NCI-H460 (cell line): ENCODE data around the gene PHLPP2. TPM values are rescaled to one million over a fixed set of nuclear protein-coding genes. Genes with fewer than 3 reads are reported as not detected.
"Not testable (repeated sequence)": the region's sequence is repeated elsewhere in the genome, so short reads cannot be mapped to it uniquely, and the experiment has no call there.

Experiments used
- DNase-seq: peaks from one replicate; pipeline ENCODE4 v3.0.0-alpha.2; 2016; ENCODE audit warnings: low read depth; ENCODE audit errors: extremely low read depth
- small RNA-seq, 2 experiments: library from RNA; depleted of rRNA; stranded (forward); fragments of <200 nt; gene quantifications; one replicate each; pipeline ENCODE3, GENCODE V24; 2014
- total RNA-seq: library from RNA; depleted of rRNA; stranded (reverse); fragments of >200 nt; shearing (Covaris generic); gene quantifications from 2 replicates; pipeline ENCODE4 v1.2.3, GENCODE V29; 2014; rRNA removed

The PHLPP2 gene
- total RNA-seq, 1 experiment from 2014 or later = 8.2 TPM

DNA sequence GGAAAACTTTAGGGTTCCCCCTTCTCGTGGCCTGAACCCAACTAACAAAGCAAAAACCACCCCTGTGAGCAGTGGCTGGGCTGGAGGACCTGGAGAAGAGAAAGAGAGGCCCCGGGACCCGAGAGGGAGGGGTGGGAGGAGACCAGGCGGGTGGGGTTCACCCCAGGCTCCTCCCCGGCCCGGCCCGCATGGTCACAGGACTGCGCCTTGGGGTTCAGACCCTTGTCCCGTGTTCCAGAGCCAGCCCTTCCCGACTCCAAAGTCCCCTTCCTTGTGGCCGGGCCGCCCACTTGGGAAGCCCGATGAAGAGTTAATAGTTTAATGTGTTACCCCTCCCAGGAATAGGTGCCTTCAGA lies 97.7 kb downstream of the PHLPP2 start:
- no peak for DNase-seq

DNA sequence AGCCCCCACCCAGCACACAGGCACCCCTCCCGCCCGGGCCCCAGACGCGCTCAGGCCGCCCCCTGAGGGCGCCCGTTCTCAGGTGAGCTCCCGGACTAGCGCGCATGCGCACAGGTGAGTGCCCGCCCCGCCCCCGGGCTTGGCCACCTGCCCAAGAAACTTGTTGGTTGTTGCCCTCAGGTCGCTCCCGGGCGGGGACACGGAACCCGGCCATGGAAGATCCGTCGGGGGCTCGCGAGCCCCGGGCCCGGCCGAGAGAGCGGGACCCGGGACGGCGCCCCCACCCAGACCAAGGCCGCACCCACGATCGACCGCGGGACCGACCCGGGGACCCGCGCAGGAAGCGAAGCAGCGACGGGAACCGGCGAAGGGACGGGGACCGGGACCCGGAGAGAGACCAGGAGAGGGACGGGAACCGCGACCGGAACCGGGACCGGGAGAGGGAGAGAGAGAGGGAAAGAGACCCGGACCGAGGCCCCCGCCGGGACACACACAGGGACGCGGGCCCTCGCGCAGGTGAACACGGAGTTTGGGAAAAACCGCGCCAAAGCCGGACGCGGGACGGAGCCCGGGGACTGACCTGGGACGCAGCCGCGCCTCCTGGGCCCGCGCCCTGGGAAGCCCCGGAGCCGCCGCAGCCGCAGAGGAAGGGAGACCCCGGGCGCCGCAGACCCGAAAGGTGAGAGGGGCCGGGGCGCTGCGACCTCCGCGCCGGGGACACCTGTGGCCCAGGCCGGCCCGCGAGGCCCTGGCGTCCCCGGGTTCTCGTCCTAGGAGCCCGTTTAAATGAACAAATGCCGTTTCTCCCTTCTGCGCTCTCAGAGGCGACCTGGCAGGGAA lies 98.3 kb downstream of the PHLPP2 start, which contains the start of gene MARVELD3:
Gene MARVELD3 (plus strand): TSS at position 167 of the 840 bp plus-strand sequence. CDS start 46 bp downstream, at position 213.
- DNase-seq = no peak

DNA sequence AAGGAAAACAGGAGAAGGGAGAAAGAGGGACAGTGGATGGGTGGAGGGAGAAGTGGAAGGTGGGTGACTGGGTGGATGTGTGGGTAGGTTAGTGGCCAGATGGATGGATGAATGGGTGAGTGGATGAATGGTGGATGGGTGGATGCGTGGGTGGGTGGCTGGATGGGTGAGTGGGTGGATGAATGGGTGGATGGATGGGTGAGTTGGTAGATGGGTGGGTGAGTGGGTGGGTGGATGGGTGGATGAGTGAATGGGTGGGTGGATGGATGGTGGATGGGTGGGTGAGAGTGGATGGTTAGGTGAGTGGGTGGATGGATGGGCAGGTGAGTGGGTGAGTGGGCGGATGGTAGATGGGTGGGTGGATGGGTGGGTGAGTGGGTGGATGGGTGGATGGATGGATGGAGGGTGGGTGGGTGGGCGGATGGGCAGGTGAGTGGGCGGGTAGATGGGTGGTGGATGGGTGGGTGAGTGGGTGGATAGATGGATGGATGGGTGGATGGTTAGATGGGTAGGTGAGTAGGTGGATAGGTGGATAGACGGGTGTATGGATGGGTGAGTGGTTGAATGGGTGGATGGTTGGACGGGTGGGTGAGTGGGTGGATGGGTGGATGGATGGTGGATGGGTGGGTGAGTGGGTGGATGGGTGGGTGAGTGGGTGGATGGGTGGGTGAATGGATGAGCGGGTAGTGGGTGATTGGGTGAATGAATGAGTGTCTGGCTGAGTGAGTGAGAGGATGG lies 99.2 kb downstream of the PHLPP2 start:
- no peak for DNase-seq

DNA sequence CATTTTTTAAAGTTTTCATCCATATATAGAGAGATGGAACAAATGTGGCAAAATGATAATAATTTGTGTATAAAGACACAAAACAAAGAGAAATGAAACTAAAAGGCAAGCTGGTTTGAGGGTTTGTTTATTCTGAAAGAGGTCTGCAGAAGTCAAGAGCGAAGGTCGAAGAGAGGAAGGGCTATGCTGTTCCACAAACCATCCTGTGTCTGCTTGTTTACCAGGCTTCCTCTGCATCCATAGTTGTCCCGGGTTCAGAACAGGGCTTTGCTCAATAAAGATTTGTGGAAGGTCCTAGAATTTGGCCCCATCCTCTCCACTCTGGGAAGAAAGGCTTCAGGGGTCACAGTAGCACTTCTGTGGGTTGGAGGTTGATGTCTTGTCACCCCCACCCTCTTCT lies 100.9 kb downstream of the PHLPP2 start:
- no peak for DNase-seq

DNA sequence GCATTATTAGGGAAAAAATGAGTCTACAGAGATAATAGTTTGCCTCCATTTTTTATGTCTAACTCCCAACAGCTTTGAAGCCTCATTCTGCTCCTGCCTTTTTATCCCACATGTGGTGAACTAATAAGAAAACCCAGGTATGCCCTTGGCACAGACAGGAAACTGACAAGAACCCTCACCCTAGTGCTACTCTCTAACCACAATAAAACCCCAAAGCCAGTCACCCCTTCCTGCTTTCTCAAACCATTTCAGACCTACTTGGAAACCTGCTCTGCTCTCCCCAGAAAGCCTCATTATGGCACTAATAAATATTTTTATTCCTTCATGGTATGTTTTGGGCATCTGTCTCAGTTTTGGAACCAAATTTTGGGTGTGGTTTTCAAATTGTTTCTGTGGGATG lies 102.4 kb downstream of the PHLPP2 start:
- no peak for DNase-seq

DNA sequence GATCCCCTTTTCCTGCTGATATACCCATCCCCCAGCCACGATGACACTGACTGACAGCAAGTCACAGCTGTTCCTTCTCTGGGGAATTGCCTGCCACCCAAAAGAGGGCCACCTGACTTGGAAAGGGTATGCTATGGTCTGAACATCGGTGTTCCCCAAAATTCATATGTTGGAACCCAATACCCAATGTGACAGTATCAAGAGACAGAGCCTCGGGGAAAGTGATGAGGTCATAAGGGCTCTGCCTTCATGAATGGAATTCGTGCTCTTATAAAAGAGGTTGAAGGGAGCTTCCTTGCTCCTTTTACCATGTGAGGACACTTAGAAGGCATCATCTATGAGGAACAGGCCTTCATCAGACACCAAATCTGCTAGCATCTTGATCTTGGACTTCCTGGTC lies 106.1 kb downstream of the PHLPP2 start:
- DNase-seq = no peak

DNA sequence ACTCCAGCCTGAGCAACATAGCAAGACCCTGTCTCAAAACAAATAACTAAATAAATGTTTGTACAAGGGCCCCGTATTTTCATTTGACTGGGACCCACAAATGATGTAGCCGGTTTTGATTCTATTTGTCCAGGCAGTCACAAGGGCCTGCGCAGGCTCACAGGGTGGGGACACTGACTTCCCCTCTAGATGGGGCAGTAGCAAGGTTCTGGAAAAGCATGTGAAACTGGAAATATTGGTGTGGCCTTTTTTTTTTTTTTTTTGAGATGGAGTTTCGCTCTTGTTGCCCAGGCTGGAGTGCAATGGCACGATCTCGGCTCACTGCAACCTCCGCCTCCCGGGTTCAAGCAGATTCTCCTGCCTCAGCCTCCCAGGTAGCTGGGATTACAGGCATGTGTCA lies 109.5 kb downstream of the PHLPP2 start:
- DNase-seq = not testable (repeated sequence)

DNA sequence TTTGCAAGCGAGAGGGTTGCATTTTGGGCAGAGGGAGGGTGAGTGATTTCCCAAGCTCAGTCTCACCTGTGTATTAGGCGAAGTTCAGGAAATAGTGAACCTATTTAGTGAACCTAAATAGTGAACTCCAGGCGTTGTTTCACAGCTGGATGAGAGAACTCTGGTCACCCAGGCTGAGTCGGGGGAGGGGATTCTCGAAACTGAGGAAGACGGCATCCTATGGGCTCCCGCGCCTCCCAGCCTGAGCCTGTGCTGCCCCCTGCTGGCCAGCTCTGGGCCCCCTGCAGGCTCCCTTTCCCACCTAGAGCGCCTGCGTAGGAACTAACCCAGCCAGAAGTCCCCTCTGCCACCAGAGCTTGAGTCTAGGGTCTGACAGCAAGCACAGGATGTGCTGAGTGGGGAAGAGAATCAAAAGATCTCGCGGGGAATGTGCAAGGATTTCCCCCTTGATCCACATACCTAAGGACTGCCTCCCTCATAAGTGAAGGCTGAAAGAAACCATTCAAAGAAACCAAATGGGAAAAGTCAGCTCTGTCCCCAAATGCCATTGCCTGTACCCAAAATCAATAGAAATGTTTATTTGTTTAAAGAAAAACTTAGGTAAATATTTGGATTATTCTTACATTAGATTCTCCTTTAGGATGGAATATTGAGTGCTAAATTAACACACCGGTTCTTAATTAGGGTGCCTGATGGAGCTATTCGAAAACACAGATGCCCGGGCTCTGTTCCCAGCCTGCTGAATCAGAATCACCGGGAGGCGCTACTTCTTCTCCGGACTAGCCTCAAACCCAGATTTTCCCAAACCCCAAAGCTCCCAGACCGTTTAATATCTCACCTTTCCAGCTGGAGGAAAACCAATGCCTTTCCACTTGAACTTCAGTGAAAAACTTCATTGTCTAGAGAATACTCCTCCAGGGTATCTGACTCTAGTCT lies 113.3 kb downstream of the PHLPP2 start:
- DNase-seq = peak; percentile 33

DNA sequence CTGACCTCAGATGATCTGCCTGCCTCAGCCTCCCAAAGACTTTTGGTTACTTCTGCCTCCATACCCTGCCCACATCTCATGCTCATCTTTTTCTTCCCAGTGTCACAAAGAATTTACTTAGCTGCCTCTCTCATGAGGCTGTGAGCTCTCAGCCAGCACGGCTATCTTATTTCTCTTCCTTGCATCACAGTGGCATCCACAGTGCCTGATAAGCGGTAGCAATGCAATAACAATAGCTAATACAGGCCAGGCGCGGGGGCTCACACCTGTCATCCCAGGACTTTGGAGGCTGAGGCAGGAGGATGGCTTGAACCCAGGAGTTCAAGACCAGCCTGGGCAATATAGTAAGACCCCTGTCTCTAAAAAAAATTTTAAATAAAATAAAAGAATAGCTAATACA lies 114.1 kb downstream of the PHLPP2 start:
- DNase-seq = no peak

DNA sequence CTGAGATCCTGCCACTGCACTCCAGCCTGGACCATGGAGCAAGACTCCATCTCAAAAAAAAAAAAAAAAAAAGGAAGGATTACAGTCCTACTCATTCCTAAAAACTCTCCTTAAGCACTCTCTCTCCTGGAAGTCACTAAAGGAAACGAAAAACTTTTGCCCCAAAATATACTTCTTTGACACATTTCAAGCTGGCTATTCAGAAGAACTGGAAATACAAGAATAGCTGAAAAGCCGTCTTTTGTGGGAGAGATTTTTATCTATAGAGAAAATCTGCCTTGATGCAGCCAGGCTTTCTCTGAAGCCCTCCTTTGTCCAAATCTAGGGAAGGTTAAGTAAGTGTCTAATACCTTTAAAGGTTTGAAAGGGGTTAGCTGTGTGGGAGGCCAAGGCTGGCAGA lies 115.4 kb downstream of the PHLPP2 start:
- DNase-seq = no peak

DNA sequence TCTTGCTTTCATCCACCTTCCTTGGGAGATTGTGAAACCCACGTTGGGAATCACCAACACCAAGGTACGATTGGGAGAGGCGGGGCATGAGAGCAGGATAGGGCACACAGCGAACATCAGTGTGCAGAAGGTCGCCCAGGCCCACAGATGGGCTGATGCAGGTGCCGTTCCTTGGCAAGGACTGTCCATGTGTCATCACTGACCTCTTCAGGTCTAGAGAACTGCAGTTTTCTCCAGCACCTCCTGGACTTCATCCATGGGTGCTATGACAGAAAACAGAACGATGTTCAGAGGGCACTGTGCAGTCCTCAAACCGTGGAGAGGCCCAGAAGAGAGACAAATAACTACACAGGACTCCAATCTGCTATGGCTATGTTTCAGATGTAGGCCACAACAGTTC lies 123.7 kb downstream of the PHLPP2 start:
- DNase-seq = no peak

DNA sequence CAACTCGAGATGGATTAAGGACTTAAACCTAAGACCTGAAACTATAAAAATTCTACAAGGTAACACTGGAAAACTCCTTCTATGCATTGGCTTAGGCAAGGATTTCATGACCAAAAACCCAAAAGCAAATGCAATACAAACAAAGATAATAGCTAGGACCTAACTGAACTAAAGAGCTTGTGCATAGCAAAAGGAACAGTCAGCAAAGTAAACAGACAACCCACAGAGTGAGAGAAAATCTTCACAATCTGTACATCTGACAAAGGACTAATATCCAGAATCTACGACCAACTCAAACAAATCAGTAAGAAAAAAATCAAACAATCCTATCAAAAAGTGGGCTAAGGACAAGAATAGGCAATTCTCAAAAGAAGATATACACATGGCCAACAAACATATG lies 126.1 kb downstream of the PHLPP2 start:
- DNase-seq = not testable (repeated sequence)

DNA sequence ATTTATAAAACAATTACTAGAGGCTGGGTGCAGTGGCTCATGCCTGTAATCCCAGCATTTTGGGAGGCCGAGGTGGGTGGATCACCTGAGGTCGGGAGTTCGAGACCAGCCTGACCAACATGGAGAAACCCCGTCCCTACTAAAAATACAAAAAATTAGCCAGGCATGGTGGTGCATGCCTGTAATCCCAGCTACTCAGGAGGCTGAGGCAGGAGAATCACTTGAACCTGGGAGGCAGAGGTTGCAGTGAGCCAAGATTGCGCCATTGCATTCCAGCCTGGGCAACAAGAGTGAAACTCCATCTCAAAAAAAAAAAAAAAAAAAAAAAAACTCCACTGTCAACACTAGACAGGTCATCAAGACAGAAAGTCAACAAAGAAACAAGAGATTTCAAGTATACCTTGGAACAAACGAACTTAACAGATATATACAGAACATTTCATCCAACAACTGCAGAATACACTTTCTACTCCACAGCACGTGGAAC lies 129.1 kb downstream of the PHLPP2 start:
- not testable (repeated sequence) for DNase-seq

Small RNAs within 50 kb of the gene (small RNA-seq; reads per million reads assigned to genes)
- gene RNU6-208P (0 reads per million in 2 experiments), gene SNORA70D (0.02 to 0.06 reads per million in 2 experiments), gene SNORD71 (275 to 1,250 reads per million in 2 experiments)

Other genes starting within 250 kb of the PHLPP2 start
- 2.3 and 2.6 TPM in 2 replicates for gene ZNF19, start 235.4 kb downstream of the PHLPP2 start, total RNA-seq
- not detected in 2 replicates for gene CHST4, start 198.3 kb downstream of the PHLPP2 start, total RNA-seq
- gene TAT, start 147.6 kb downstream of the PHLPP2 start, total RNA-seq = 0.02 TPM in 1 of 2 replicates, not detected in the other
- not detected in 2 replicates for gene MARVELD3, start 98.5 kb downstream of the PHLPP2 start, total RNA-seq
- 32.7 and 33.4 TPM in 2 replicates for gene AP1G1, start 84.1 kb upstream of the PHLPP2 start, total RNA-seq
- 10.6 and 10.9 TPM in 2 replicates for gene ATXN1L, start 121.3 kb upstream of the PHLPP2 start, total RNA-seq
- 3.5 and 5.5 TPM in 2 replicates for gene ZNF821, start 159.5 kb upstream of the PHLPP2 start, total RNA-seq
- gene IST1, start 170.8 kb upstream of the PHLPP2 start, total RNA-seq = 111 and 138 TPM in 2 replicates